ENCODE results near the gene ZNF263.

- TF ChIP-seq, protein P1, sequence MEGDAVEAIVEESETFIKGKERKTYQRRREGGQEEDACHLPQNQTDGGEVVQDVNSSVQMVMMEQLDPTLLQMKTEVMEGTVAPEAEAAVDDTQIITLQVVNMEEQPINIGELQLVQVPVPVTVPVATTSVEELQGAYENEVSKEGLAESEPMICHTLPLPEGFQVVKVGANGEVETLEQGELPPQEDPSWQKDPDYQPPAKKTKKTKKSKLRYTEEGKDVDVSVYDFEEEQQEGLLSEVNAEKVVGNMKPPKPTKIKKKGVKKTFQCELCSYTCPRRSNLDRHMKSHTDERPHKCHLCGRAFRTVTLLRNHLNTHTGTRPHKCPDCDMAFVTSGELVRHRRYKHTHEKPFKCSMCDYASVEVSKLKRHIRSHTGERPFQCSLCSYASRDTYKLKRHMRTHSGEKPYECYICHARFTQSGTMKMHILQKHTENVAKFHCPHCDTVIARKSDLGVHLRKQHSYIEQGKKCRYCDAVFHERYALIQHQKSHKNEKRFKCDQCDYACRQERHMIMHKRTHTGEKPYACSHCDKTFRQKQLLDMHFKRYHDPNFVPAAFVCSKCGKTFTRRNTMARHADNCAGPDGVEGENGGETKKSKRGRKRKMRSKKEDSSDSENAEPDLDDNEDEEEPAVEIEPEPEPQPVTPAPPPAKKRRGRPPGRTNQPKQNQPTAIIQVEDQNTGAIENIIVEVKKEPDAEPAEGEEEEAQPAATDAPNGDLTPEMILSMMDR (IDR thresholded peaks at IDR 0.05; ENCODE audit: insufficient read depth, low read depth, low read length) = no peak
- TF ChIP-seq EZH2 (IDR thresholded peaks at IDR 0.05; ENCODE audit: insufficient read depth, low read length) = no peak
Observed at GRCh38 chr16:3274947-3275346, 8.3 kb upstream of the ZNF263 start.

All from astrocyte (in vitro differentiated cells and primary cell).